HepG2 (cell line): ENCODE data around the gene APOM. TPM values are rescaled to one million over a fixed set of nuclear protein-coding genes. Genes with fewer than 3 reads are reported as not detected.
A peak's percentile ranks its signal among the peaks of the same experiment; 100 is the strongest.

ENCODE experiments used
- GZF1 ChIP-seq: sonication (generic); formaldehyde crosslinking; IDR thresholded peaks from 2 replicates; pipeline ENCODE4 v1.5.1; 2020; ENCODE audit warnings: mild to moderate bottlenecking, missing genetic modification reagents
- JUNB ChIP-seq: sonication (generic); formaldehyde crosslinking; IDR thresholded peaks from 2 replicates; pipeline ENCODE4 v1.8.0; 2022; ENCODE audit warnings: missing genetic modification reagents, mild to moderate bottlenecking, borderline replicate concordance
- PHF5A ChIP-seq: IDR thresholded peaks from one replicate; pipeline ENCODE4 v1.6.1; 2018; ENCODE audit warnings: low read depth, missing genetic modification reagents; ENCODE audit not compliant: unreplicated experiment
- RFX3 ChIP-seq: IDR thresholded peaks from 2 replicates; pipeline ENCODE4 v1.6.1; 2016; ENCODE audit warnings: missing biosample characterization, missing genetic modification reagents
- ZNF337 ChIP-seq: sonication (generic); formaldehyde crosslinking; IDR thresholded peaks from 2 replicates; pipeline ENCODE4 v1.5.1; 2020; ENCODE audit warnings: missing genetic modification reagents, low read depth, mild to moderate bottlenecking, borderline replicate concordance
- ZNF362 ChIP-seq: sonication (generic); formaldehyde crosslinking; IDR thresholded peaks from 2 replicates; pipeline ENCODE4 v1.4.0; 2020; ENCODE audit warnings: missing genetic modification reagents, mild to moderate bottlenecking, borderline replicate concordance
- ZNF562 ChIP-seq: sonication (generic); formaldehyde crosslinking; IDR thresholded peaks from 2 replicates; pipeline ENCODE4 v1.8.0; 2022; ENCODE audit warnings: missing genetic modification reagents, borderline replicate concordance
- ZNF644 ChIP-seq: IDR thresholded peaks from 2 replicates; pipeline ENCODE4 v1.6.1; 2016; ENCODE audit warnings: low read depth
- ZNF674 ChIP-seq: sonication (generic); formaldehyde crosslinking; IDR thresholded peaks from 2 replicates; pipeline ENCODE4 v1.5.0; 2020; ENCODE audit warnings: low read depth, mild to moderate bottlenecking, missing genetic modification reagents
- ZNF83 ChIP-seq: sonication (generic); formaldehyde crosslinking; IDR thresholded peaks from 2 replicates; pipeline ENCODE4 v1.4.0; 2020; ENCODE audit warnings: missing genetic modification reagents, mild to moderate bottlenecking, borderline replicate concordance
- ZNF878 ChIP-seq: sonication (generic); formaldehyde crosslinking; IDR thresholded peaks from 2 replicates; pipeline ENCODE4 v1.8.1; 2023; ENCODE audit warnings: mild to moderate bottlenecking, missing genetic modification reagents, moderate library complexity
- polyA plus RNA-seq, 8 experiments: library from polyadenylated mRNA; depleted of rRNA in 3 of 8; stranded (reverse) in 7 of 8; unstranded in 1 of 8; fragments of >200 nt; fragmentation: Illumina TruSeq in 4 of 8; extraction: Trizol in 4 of 8; gene quantifications; 2 replicates each; pipeline versions ENCODE4 v1.2.1 to v1.2.3, GENCODE V29; 2011 to 2016; ENCODE audit warnings: low read depth in 4 of 8, missing spikeins in 1 of 8, mixed read lengths in 1 of 8; ENCODE audit not compliant: insufficient read depth in 1 of 8
- total RNA-seq, 5 experiments: library from RNA; depleted of rRNA; stranded (reverse); fragments of >200 nt; fragmentation: Illumina TruSeq; extraction: Trizol; gene quantifications; 2 replicates each; pipeline ENCODE4 v1.2.3, GENCODE V29; 2016; ENCODE audit warnings: low read depth in 1 of 5
- TF ChIP-seq, protein P1 (sequence below): sonication (generic); formaldehyde crosslinking; IDR thresholded peaks from 2 replicates; pipeline ENCODE4 v1.4.0; 2020; ENCODE audit warnings: mild to moderate bottlenecking, missing genetic modification reagents
- TF ChIP-seq, protein P2 (sequence below): sonication (generic); formaldehyde crosslinking; IDR thresholded peaks from 2 replicates; pipeline ENCODE4 v1.5.0; 2020; ENCODE audit warnings: missing genetic modification reagents

The APOM gene
- total and polyA plus RNA-seq, 2 of the 13 experiments (the other 11 are each of a cell fraction or from before 2014, with no cell fraction given): 98.2 to 1,140 TPM

DNA sequence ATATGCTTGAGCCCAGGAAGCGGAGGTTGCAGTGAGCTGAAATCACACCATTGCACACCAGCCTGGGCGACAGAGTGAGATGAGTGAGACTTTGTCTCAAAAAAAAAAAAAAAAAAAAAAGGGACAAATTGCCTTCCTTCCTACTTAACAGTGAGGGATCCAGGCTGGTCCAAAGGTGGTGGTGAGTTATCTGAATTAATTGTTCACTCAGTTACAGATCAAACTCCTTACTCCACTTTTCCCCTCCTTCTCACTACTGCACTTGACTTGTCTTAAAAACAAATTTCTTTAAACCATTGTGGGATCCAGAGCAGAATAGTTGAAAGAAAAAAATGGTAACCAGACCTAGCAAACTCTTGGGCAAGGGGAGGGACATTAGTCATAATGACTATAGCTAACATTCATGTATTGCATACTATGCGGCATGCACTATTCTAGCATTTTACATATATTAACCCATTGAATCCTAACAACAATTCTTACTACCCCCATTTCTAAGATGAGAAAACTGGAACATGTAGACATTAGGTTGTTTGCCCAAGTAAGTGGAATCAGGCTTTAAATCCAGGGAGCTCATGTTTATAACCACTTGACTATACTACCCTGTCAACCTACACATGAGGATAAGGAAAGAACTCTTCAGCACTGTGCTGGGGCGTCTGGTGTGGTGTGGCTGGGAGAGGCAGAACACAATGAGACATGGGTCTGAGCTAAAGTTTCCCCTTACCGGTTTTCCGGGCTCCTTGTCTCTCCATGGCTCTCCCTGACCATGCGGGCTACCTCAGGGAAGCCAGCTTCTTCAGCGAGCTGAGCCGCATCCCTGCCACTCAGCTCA is 7.6 kb downstream of the APOM start (continued):
- TF ChIP-seq, protein P1, sequence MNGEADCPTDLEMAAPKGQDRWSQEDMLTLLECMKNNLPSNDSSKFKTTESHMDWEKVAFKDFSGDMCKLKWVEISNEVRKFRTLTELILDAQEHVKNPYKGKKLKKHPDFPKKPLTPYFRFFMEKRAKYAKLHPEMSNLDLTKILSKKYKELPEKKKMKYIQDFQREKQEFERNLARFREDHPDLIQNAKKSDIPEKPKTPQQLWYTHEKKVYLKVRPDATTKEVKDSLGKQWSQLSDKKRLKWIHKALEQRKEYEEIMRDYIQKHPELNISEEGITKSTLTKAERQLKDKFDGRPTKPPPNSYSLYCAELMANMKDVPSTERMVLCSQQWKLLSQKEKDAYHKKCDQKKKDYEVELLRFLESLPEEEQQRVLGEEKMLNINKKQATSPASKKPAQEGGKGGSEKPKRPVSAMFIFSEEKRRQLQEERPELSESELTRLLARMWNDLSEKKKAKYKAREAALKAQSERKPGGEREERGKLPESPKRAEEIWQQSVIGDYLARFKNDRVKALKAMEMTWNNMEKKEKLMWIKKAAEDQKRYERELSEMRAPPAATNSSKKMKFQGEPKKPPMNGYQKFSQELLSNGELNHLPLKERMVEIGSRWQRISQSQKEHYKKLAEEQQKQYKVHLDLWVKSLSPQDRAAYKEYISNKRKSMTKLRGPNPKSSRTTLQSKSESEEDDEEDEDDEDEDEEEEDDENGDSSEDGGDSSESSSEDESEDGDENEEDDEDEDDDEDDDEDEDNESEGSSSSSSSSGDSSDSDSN: no peak
- TF ChIP-seq ZNF644 (CRISPR knock-in tag): no peak
- TF ChIP-seq ZNF337 (CRISPR knock-in tag): no peak
- peak; percentile 14 for TF ChIP-seq PHF5A (CRISPR knock-in tag)
- TF ChIP-seq ZNF83 (CRISPR knock-in tag): no peak
- no peak for TF ChIP-seq JUNB (CRISPR knock-in tag)
- TF ChIP-seq, protein P2, sequence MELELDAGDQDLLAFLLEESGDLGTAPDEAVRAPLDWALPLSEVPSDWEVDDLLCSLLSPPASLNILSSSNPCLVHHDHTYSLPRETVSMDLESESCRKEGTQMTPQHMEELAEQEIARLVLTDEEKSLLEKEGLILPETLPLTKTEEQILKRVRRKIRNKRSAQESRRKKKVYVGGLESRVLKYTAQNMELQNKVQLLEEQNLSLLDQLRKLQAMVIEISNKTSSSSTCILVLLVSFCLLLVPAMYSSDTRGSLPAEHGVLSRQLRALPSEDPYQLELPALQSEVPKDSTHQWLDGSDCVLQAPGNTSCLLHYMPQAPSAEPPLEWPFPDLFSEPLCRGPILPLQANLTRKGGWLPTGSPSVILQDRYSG (CRISPR knock-in tag): 0 out of 2 replicates have a peak, but pooled peaks have one; percentile 41
- TF ChIP-seq ZNF674: no peak
- no peak for TF ChIP-seq ZNF562
- TF ChIP-seq ZNF878 (CRISPR knock-in tag): no peak
- no peak for TF ChIP-seq RFX3
- no peak for TF ChIP-seq GZF1
- TF ChIP-seq ZNF362: peak; percentile 67
